GM12878 (cell line): ENCODE data around the gene ACVR1. TPM values are rescaled to one million over a fixed set of nuclear protein-coding genes. Genes with fewer than 3 reads are reported as not detected.

Experiments used
- ATAC-seq: fragments of 200-7000 bp; cut with Tn5 transposase; 3 replicates; pipeline ENCODE4 v1.9.1; 2020; ENCODE audit warnings: mild to moderate bottlenecking, moderate library complexity
- BruUV-seq: library from RNA; stranded (reverse); fragments of 400-500 nt; replicated peaks from 2 replicates; lab custom pipeline; 2021; lab: Mats Ljungman, UMichigan
- CTCF ChIA-PET: fragments of 300-600 bp; sonication (Branson Sonifier 250); formaldehyde crosslinking; extraction: SDS; loops from one replicate; lab custom pipeline; 2021; ENCODE audit warnings: inconsistent platforms; lab: Yijun Ruan, JAX
- POLR2A ChIA-PET: fragments of 350-600 bp; formaldehyde crosslinking; extraction: SDS; loops from one replicate; lab custom pipeline; 2021; ENCODE audit warnings: inconsistent platforms; lab: Charles Lee
- RAD21 ChIA-PET: fragments of 300-600 bp; sonication (Branson Sonifier 250); formaldehyde crosslinking; loops from one replicate; lab custom pipeline; 2023; ENCODE audit warnings: antibody characterized with exemption; ENCODE audit not compliant: unreplicated experiment; lab: Charles Lee
- SMC1A ChIA-PET: fragments of 300-600 bp; sonication (Branson Sonifier 250); formaldehyde crosslinking; loops from one replicate; lab custom pipeline; 2023; ENCODE audit not compliant: unreplicated experiment, uncharacterized antibody; lab: Charles Lee
- DNase-seq: peaks from one replicate; pipeline ENCODE4 v3.0.0-alpha.2; 2011; ENCODE audit warnings: low read depth, low spot score
- FAIRE-seq: peaks from 3 replicates; lab custom pipeline; 2011; peaks lifted over from hg19 to GRCh38; lab: Jason Lieb, UNC
- H2AFZ ChIP-seq: 2 replicates; pipeline ENCODE4 v1.6.0; 2011; ENCODE audit warnings: low read depth, low read length, control low read depth; ENCODE audit not compliant: control insufficient read depth
- H3K27ac ChIP-seq: 2 replicates; pipeline ENCODE4 v1.5.1; 2011; ENCODE audit warnings: control low read depth; ENCODE audit not compliant: control insufficient read depth, insufficient read depth
- H3K27me3 ChIP-seq, 2 experiments: replicated peaks in 1 of 2; 2 replicates each; pipeline versions ENCODE4 v1.6.0 to v1.6.1; 2011; ENCODE audit warnings: low read length in 1 of 2; ENCODE audit not compliant: control insufficient read depth in 2 of 2, insufficient read depth in 2 of 2
- H3K36me3 ChIP-seq, 2 experiments: 2 replicates each; pipeline ENCODE4 v1.5.1; 2011; ENCODE audit warnings: low read length in 1 of 2; ENCODE audit not compliant: control insufficient read depth in 2 of 2, insufficient read depth in 2 of 2
- H3K4me1 ChIP-seq: 2 replicates; pipeline ENCODE4 v1.6.1; 2011; ENCODE audit warnings: mild to moderate bottlenecking, low read length, moderate library complexity, mixed read lengths; ENCODE audit not compliant: control insufficient read depth, insufficient read depth
- H3K4me2 ChIP-seq: 2 replicates; pipeline ENCODE4 v1.6.0; 2011; ENCODE audit warnings: control low read depth; ENCODE audit not compliant: control insufficient read depth, insufficient read depth
- H3K4me3 ChIP-seq: fragments of 200-600 bp; sonication (generic); 2 replicates; pipeline ENCODE4 v1.5.1; 2016
- H3K79me2 ChIP-seq: 2 replicates; pipeline ENCODE4 v1.6.0; 2011; ENCODE audit warnings: low read length; ENCODE audit not compliant: control insufficient read depth, insufficient read depth
- H3K9ac ChIP-seq: 2 replicates; pipeline ENCODE4 v1.8.0; 2011; ENCODE audit warnings: low read length, control low read depth, mixed read lengths; ENCODE audit not compliant: control insufficient read depth, insufficient read depth
- H3K9me3 ChIP-seq: replicated peaks from 3 replicates; pipeline ENCODE4 v1.5.1; 2011; ENCODE audit warnings: mild to moderate bottlenecking, low read length; ENCODE audit not compliant: control insufficient read depth, insufficient read depth
- H4K20me1 ChIP-seq: 2 replicates; pipeline ENCODE4 v1.6.0; 2011; ENCODE audit not compliant: control insufficient read depth, insufficient read depth
- BHLHE40 ChIP-seq, 2 experiments: fragments of 450-650 bp in 1 of 2; IDR thresholded peaks; 2 replicates each; pipeline ENCODE4 v1.6.1; 2011 to 2017; ENCODE audit warnings: low read depth in 2 of 2, borderline replicate concordance in 1 of 2, improper control_type of control experiment in 1 of 2, low read length in 1 of 2, mild to moderate bottlenecking in 1 of 2
- CHD1 ChIP-seq: IDR thresholded peaks from 2 replicates; pipeline ENCODE4 v1.6.1; 2012; ENCODE audit warnings: low read depth, low read length, improper control_type of control experiment
- FOXM1 ChIP-seq: IDR thresholded peaks from 2 replicates; pipeline ENCODE4 v1.6.1; 2012; ENCODE audit warnings: low read depth, mild to moderate bottlenecking, inconsistent platforms, low read length, moderate library complexity
- HDGF ChIP-seq: fragments of 450-650 bp; IDR thresholded peaks from 2 replicates; pipeline ENCODE4 v1.6.1; 2016; ENCODE audit warnings: antibody characterized with exemption
- JUNB ChIP-seq: IDR thresholded peaks from 2 replicates; pipeline ENCODE4 v1.6.1; 2016; ENCODE audit warnings: antibody characterized with exemption, mild to moderate bottlenecking
- KLF5 ChIP-seq: fragments of 450-650 bp; IDR thresholded peaks from 2 replicates; pipeline ENCODE4 v1.6.1; 2014; ENCODE audit warnings: mild to moderate bottlenecking; ENCODE audit not compliant: partially characterized antibody
- LARP7 ChIP-seq: fragments of 450-650 bp; IDR thresholded peaks from 2 replicates; pipeline ENCODE4 v1.6.1; 2017; ENCODE audit warnings: mild to moderate bottlenecking
- MTA2 ChIP-seq: fragments of 450-650 bp; IDR thresholded peaks from 2 replicates; pipeline ENCODE4 v1.6.1; 2016; ENCODE audit warnings: low read depth, mild to moderate bottlenecking, moderate library complexity
- RUNX3 ChIP-seq: IDR thresholded peaks from 2 replicates; pipeline ENCODE4 v1.6.1; 2012; ENCODE audit warnings: low read length, inconsistent platforms
- SRF ChIP-seq, 2 experiments: IDR thresholded peaks; 2 replicates each; pipeline ENCODE4 v1.6.1; 2011; ENCODE audit warnings: low read depth in 2 of 2, low read length in 2 of 2, mild to moderate bottlenecking in 1 of 2, moderate library complexity in 1 of 2
- WGBS: methylation state at CpG from one replicate; pipeline ENCODE4 v1.1.6; 2016; ENCODE audit warnings: low lambda C conversion rate; ENCODE audit not compliant: insufficient replicate concordance, insufficient coverage; ENCODE audit errors: missing lambda C conversion rate; 5-methylcytosine and 5-hydroxymethylcytosine counted together
- in situ Hi-C: fragments of 300-500 bp; cut with MboI; formaldehyde crosslinking; loops from 9 replicates; pipeline ENCODE4 v1.14.3; 2018; ENCODE audit warnings: mixed read lengths
- intact Hi-C: fragments of 100-400 bp; cut with micrococcal nuclease; formaldehyde crosslinking; loops from one replicate; pipeline ENCODE4 v1.14.2; 2022; ENCODE audit not compliant: unreplicated experiment
- polyA plus RNA-seq, 11 experiments: library from polyadenylated mRNA; depleted of rRNA in 4 of 11; unstranded in 6 of 11; stranded (reverse) in 5 of 11; fragments of >200 nt; fragmentation: Nextera tagmentation in 4 of 11; fragmentation: Illumina TruSeq in 1 of 11; extraction: Ambion mirVana in 4 of 11; extraction: Trizol in 1 of 11; gene quantifications; 1 replicate in 1 of 11; 2 replicates in 10 of 11; pipeline versions ENCODE4 v1.2.1 to v1.2.3, GENCODE V29; 2011 to 2016; ENCODE audit warnings: inconsistent platforms in 2 of 11, missing spikeins in 2 of 11, low read depth in 1 of 11
- total RNA-seq, 4 experiments: library from RNA; depleted of rRNA in 3 of 4; stranded (reverse); fragments of >200 nt in 3 of 4; fragmentation: Illumina TruSeq in 1 of 4; extraction: Trizol in 1 of 4; gene quantifications; 2 replicates each; pipeline versions ENCODE4 v1.2.1 to v1.2.3, GENCODE V29; 2013 to 2021
- TF ChIP-seq, protein P1 (sequence below): fragments of 450-650 bp; IDR thresholded peaks from 2 replicates; pipeline ENCODE4 v1.6.1; 2017; ENCODE audit warnings: mild to moderate bottlenecking

ACVR1 gene
- total and polyA plus RNA-seq, 10 of the 15 experiments (the other 5 are each of a cell fraction or from before 2014, with no cell fraction given) = 0.06 to 0.24 (median 0.14) TPM; not detected in 4

DNA sequence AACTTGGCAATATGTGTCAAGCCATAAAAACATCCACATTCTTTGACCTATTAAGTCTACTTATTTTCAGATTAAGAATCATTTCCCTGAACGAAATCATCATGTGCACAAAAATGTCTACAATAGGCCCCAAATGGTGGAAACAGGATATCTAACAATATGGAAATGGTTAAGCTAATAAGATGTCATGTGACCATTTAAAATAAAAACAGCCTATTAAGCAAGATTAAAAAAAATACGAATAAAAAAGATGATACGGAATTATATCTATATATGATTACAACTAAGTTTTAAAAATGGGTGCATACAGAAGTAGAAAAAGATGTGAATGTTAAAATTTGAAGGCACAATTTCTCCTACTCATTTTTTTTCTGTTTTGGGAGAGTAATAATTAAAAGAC lies 128.8 kb downstream of the ACVR1 start:
- intact Hi-C loops = no loop called here
- CTCF ChIA-PET = interaction anchor here (1.5 kb wide), 1 partner anchor 445 kb away, joined by 3 read pairs; no protein-coding TSS in a partner anchor

More for the DNA sequence above, 128.8 kb downstream of the ACVR1 start:
- H3K4me2 ChIP-seq = no peak overlapping the region
- BruUV-seq = no TSS peak
- ATAC-seq = no peak
- TF ChIP-seq MTA2 (no peak), CHD1 (no peak), LARP7 (no peak), JUNB (no peak), SRF (IDR thresholded peaks at IDR 0.05; ENCODE audit: low read depth in 2 of 2, low read length in 2 of 2) (no peak), KLF5 (no peak), FOXM1 (no peak), BHLHE40 (IDR thresholded peaks at IDR 0.05; ENCODE audit: borderline replicate concordance in 1 of 2, low read depth in 2 of 2, low read length in 1 of 2) (no peak), HDGF (no peak), RUNX3 (no peak)
- TF ChIP-seq, protein P1, sequence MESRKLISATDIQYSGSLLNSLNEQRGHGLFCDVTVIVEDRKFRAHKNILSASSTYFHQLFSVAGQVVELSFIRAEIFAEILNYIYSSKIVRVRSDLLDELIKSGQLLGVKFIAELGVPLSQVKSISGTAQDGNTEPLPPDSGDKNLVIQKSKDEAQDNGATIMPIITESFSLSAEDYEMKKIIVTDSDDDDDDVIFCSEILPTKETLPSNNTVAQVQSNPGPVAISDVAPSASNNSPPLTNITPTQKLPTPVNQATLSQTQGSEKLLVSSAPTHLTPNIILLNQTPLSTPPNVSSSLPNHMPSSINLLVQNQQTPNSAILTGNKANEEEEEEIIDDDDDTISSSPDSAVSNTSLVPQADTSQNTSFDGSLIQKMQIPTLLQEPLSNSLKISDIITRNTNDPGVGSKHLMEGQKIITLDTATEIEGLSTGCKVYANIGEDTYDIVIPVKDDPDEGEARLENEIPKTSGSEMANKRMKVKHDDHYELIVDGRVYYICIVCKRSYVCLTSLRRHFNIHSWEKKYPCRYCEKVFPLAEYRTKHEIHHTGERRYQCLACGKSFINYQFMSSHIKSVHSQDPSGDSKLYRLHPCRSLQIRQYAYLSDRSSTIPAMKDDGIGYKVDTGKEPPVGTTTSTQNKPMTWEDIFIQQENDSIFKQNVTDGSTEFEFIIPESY = no peak
- TF ChIP-seq, all 136 proteins: peak for 0
- in situ Hi-C loops = no loop called here
- Histone ChIP-seq H3K9me3 (no peaks in the 10 kb centered on the region; the same call in 2 of the 3 replicates), H3K36me3 (no peaks in the 10 kb centered on the region), H3K9ac (no peak overlapping the region), H3K27me3 (no peaks in the 10 kb centered on the region), H3K4me1 (peaks cover 4% of the 10 kb centered on the region), H3K27ac (no peak overlapping the region), H3K79me2 (no peaks in the 10 kb centered on the region), H3K4me3 (no peak overlapping the region), H4K20me1 (no peaks in the 10 kb centered on the region), H2AFZ (no peak overlapping the region)
- DNase-seq (no peak), FAIRE-seq (no peak)
- WGBS = 19% methylated on average over 3 of the region's 3 CpGs
- ChIA-PET SMC1A (no interaction called here), RAD21 (interaction anchor here (1.0 kb wide), 1 partner anchor 443 kb away, joined by 4 read pairs; no protein-coding TSS in a partner anchor), POLR2A (no interaction called here)
